ENCODE measurements around the gene VWA1.

DNA sequence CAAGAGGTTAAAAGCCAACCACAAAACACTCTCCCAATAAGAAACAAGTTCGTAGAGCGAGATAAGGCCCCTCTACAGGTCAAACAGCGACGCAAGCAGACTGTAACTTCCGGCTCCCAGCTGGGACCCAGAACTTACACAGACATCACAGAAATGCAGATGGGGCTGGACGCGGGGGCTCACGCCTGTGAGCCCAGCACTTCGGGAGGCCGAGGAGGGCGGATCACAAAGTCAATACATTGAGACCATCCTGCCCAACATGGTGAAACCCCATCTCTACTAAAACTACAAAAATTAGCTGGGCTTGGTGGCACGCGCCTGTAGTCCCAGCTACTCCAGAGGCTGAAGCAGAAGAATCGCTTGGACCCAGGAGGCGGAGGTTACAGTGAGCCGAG lies 47.4 kb upstream of the VWA1 start:
- no peak for TF ChIP-seq CREM (CRISPR knock-in tag; IDR thresholded peaks at IDR 0.05)
- TF ChIP-seq, protein P1, sequence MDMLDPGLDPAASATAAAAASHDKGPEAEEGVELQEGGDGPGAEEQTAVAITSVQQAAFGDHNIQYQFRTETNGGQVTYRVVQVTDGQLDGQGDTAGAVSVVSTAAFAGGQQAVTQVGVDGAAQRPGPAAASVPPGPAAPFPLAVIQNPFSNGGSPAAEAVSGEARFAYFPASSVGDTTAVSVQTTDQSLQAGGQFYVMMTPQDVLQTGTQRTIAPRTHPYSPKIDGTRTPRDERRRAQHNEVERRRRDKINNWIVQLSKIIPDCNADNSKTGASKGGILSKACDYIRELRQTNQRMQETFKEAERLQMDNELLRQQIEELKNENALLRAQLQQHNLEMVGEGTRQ (CRISPR knock-in tag; IDR thresholded peaks at IDR 0.05) = no peak
- no peak for TF ChIP-seq ZNF396 (CRISPR knock-in tag; IDR thresholded peaks at IDR 0.05; ENCODE audit: borderline replicate concordance)
- TF ChIP-seq, protein P2, sequence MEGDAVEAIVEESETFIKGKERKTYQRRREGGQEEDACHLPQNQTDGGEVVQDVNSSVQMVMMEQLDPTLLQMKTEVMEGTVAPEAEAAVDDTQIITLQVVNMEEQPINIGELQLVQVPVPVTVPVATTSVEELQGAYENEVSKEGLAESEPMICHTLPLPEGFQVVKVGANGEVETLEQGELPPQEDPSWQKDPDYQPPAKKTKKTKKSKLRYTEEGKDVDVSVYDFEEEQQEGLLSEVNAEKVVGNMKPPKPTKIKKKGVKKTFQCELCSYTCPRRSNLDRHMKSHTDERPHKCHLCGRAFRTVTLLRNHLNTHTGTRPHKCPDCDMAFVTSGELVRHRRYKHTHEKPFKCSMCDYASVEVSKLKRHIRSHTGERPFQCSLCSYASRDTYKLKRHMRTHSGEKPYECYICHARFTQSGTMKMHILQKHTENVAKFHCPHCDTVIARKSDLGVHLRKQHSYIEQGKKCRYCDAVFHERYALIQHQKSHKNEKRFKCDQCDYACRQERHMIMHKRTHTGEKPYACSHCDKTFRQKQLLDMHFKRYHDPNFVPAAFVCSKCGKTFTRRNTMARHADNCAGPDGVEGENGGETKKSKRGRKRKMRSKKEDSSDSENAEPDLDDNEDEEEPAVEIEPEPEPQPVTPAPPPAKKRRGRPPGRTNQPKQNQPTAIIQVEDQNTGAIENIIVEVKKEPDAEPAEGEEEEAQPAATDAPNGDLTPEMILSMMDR (IDR thresholded peaks at IDR 0.05) = no peak
- no peak for TF ChIP-seq JUN (CRISPR knock-in tag; IDR thresholded peaks at IDR 0.05)
- no peak for TF ChIP-seq NR2C2 (CRISPR knock-in tag; IDR thresholded peaks at IDR 0.05)
- no peak for TF ChIP-seq ZNF232 (CRISPR knock-in tag; IDR thresholded peaks at IDR 0.05)
- TF ChIP-seq CBFB (CRISPR knock-in tag; IDR thresholded peaks at IDR 0.05; ENCODE audit: low read depth) = no peak
- TF ChIP-seq, protein P3, sequence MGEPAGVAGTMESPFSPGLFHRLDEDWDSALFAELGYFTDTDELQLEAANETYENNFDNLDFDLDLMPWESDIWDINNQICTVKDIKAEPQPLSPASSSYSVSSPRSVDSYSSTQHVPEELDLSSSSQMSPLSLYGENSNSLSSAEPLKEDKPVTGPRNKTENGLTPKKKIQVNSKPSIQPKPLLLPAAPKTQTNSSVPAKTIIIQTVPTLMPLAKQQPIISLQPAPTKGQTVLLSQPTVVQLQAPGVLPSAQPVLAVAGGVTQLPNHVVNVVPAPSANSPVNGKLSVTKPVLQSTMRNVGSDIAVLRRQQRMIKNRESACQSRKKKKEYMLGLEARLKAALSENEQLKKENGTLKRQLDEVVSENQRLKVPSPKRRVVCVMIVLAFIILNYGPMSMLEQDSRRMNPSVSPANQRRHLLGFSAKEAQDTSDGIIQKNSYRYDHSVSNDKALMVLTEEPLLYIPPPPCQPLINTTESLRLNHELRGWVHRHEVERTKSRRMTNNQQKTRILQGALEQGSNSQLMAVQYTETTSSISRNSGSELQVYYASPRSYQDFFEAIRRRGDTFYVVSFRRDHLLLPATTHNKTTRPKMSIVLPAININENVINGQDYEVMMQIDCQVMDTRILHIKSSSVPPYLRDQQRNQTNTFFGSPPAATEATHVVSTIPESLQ (CRISPR knock-in tag; IDR thresholded peaks at IDR 0.05) = no peak
- no peak for TF ChIP-seq TEAD4 (CRISPR knock-in tag; IDR thresholded peaks at IDR 0.05)
- TF ChIP-seq SP1 (CRISPR knock-in tag; conservative IDR thresholded peaks at IDR 0.05) = no peak
- no peak for TF ChIP-seq NFYB (CRISPR knock-in tag; conservative IDR thresholded peaks at IDR 0.05; ENCODE audit: low read depth)
- TF ChIP-seq RELA (CRISPR knock-in tag; IDR thresholded peaks at IDR 0.05; ENCODE audit: borderline replicate concordance) = no peak
- no peak for TF ChIP-seq CREB1 (CRISPR knock-in tag; IDR thresholded peaks at IDR 0.05)
